Activated CD4-positive, CD25-positive, alpha-beta regulatory T cell treated with anti-CD3 and anti-CD28 coated beads, Interleukin-2, amount 50 U/mL, for 16 hours (primary cell): ENCODE data around the gene SEC22C.
A peak's percentile ranks its signal among the peaks of the same experiment; 100 is the strongest.

ENCODE experiments used
- DNase-seq: peaks from one replicate; pipeline ENCODE4 v3.0.0-alpha.2; 2020; ENCODE audit warnings: low read depth, low spot score

Gene SEC22C

GRCh38 chr3:42513121-42513520, 68.6 kb downstream of the SEC22C start:
- DNase-seq: no peak

- DNase-seq: no peak
Observed at GRCh38 chr3:42511736-42512135, 70.0 kb downstream of the SEC22C start.

- DNase-seq: no peak
Observed at GRCh38 chr3:42511201-42511600, 70.6 kb downstream of the SEC22C start.

GRCh38 chr3:42510325-42510724, 71.4 kb downstream of the SEC22C start:
- no peak for DNase-seq

- no peak for DNase-seq
Observed at GRCh38 chr3:42509111-42509510, 72.7 kb downstream of the SEC22C start.

GRCh38 chr3:42508562-42508961, 73.2 kb downstream of the SEC22C start:
- no peak for DNase-seq

- no peak for DNase-seq
Observed at GRCh38 chr3:42507761-42508335, 73.9 kb downstream of the SEC22C start.

- no peak for DNase-seq
Observed at GRCh38 chr3:42507252-42507651, 74.5 kb downstream of the SEC22C start.

GRCh38 chr3:42505849-42506410, 75.8 kb downstream of the SEC22C start:
- no peak for DNase-seq

- DNase-seq: no peak
Observed at GRCh38 chr3:42505128-42505848, 76.5 kb downstream of the SEC22C start.

- no peak for DNase-seq
Observed at GRCh38 chr3:42504334-42505127, 77.2 kb downstream of the SEC22C start.

- DNase-seq: no peak
Observed at GRCh38 chr3:42503957-42504333, 77.8 kb downstream of the SEC22C start.

- no peak for DNase-seq
Observed at GRCh38 chr3:42503251-42503924, 78.4 kb downstream of the SEC22C start.

GRCh38 chr3:42502429-42503250, 79.1 kb downstream of the SEC22C start, which contains the start of gene VIPR1:
Gene VIPR1, plus strand, starts transcription at chr3:42502643. Its CDS starts 93 bp downstream, at chr3:42502736.
- peak; percentile 80 for DNase-seq

GRCh38 chr3:42501681-42502428, 79.9 kb downstream of the SEC22C start:
- DNase-seq: peak; percentile 28

GRCh38 chr3:42501321-42501680, 80.5 kb downstream of the SEC22C start:
- no peak for DNase-seq

- DNase-seq: no peak
Observed at GRCh38 chr3:42500909-42501308, 80.9 kb downstream of the SEC22C start.

GRCh38 chr3:42500091-42500490, 81.7 kb downstream of the SEC22C start:
- DNase-seq: no peak

- no peak for DNase-seq
Observed at GRCh38 chr3:42499478-42499871, 82.3 kb downstream of the SEC22C start.

- DNase-seq: no peak
Observed at GRCh38 chr3:42498791-42499477, 82.8 kb downstream of the SEC22C start.
